HPDE6-E6E7 (cell line): ENCODE data around the gene SLC12A4.
"Not testable (repeated sequence)": the region's sequence is repeated elsewhere in the genome, so short reads cannot be mapped to it uniquely, and the experiment has no call there.

ENCODE experiments used
- DNase-seq: peaks from one replicate; pipeline ENCODE4 v3.0.0; 2011; ENCODE audit warnings: missing footprints; ENCODE audit errors: extremely low spot score

SLC12A4 gene

DNA sequence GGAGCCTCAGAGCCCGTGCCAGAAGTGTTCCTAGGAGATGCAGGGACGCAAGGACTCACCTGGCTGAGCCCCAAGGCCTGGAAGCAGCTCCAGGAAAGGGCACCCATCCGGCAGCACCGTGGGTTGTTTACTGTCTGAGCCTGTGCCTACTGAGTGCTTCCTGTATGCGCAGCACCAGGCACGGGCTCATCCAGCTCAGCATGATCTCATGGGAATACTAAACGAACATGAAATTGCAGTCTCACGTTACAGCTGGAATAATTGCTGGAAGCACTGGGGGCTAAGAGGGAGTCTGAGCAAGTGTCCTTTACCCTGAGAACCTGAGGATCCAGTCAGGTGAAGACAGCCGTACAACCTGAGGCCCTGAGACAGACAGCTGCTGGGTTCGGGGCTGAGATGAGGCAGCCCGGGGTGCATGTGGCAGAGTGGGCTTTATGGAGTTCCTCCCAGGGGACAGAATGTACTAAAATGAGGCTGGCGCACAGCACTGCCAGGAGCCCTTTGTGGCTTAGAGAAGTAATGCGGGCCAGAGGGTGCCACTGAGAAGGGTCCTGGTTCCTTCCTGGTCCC, 42.2 kb downstream of the SLC12A4 start:
- DNase-seq = no peak

DNA sequence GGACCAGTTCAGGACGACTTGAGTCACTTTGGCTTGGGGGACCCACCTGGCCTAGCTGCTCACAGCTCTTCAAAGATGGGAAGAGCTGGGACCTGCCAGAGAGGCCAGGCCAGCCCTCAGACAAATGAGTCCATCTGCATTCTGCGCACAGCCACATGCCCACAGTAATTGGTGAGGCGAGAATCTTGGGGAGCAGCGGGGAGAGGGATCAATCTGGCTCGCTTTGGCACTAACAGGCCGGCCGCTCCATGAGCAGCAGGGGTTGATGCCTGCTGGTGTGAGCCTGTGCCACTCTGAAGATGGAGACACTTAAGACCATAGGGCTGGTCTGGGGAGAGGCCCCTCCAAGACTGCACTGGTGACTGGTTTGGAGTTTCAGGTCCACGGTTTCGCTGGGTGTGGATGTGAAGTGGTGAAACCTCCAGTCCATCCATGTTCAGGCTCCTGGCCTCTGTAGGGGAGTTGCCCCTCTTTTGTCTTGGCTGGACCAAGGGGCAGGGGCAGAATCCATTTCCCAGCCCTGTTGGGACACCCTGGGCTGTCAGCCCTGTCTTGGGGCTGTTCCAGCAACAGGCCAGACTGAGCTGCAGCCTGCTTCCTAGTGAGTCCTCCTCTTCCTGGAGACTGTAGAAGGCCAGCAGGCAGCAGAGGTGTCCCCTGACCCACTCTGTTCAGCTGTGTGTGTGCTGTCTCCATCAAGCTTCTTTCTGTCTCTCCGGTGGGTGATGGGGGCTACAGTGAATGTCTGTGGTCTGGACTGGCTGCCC, 44.1 kb downstream of the SLC12A4 start:
- DNase-seq = no peak

DNA sequence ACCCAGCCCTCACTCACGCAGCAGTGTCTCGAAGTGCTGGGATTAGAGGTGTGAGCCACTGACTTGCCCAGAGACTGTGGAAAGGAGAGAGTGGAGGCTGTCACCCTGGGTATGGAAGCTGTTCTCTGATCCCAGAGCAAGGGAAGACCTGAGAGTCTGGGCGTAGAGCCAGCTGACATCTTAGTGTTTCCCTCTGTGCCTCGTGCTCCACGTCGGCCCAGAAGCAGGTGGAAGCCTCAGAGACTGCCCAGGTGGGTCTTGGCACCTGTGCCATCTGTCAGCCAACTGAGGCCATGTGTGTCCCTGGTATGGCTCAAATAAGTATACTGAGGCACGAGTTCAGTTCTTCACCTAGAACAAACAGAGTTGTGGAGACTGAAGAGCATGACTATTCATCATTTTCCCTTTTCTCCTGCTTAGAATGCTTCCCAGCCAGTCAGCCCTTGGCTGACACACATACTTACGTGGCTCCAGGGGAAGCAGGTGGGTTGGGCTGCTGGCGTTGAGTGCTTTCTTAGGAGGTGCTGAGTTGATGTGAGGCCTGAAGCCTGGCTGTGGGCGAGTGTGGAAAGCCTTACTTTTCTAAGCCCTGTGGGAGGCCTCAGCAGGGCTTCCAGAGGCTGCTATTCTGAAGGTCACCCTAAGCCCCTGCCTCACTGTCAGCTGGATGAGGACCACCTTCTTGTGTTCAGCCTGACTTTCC, 44.9 kb downstream of the SLC12A4 start:
- DNase-seq = no peak

GRCh38 chr16:67922740-67923139, 45.7 kb downstream of the SLC12A4 start:
- no peak for DNase-seq

DNA sequence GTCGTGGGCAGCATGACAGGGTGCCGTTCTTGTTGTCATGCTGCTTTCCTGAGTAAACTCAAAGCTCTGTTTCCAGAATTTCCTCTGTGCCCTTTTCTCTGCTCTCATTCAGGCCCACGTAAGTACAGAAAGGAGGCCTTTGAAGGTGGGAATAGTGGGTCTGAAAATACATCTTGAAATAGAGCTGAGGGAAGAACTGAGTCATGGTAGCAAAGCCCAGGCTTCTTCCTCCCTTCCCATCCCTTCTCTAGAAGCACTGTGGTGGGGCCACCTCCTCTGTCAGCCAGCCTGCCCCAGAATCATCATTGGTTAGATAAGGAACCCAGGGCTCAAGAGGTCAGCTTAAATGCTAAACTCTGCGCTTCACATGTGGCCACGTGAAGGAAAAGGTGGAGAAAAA, 46.2 kb downstream of the SLC12A4 start:
- DNase-seq = no peak

DNA sequence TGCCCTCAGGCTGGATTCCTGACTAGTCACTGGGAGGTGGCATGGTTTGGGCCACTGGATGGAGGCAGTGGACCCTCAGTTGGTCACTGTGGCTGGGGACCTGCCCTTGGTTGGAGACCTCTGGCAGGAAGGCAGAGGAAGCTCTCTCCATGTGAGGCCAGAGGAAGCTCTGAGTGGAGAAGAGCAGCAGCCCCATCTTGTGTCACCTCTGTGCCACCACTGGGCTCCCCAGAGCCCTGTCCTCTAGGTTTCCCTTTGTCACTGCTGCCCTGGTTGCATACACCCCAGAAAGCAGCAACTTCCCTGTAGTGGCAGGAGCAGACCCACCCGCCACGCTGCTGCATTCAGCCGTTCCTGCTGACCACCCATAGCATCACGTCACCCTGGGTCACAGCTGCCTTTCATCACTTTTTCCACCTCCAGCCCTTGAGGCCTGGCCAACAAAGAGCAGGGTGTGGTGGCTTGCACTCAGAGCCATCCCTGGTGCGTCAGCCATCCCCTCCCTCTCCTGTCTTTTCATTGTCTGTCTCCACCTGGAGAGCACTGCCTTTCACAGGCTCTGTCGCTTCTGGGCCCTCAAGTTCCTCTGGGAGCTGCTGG, 48.7 kb downstream of the SLC12A4 start:
- DNase-seq = no peak

DNA sequence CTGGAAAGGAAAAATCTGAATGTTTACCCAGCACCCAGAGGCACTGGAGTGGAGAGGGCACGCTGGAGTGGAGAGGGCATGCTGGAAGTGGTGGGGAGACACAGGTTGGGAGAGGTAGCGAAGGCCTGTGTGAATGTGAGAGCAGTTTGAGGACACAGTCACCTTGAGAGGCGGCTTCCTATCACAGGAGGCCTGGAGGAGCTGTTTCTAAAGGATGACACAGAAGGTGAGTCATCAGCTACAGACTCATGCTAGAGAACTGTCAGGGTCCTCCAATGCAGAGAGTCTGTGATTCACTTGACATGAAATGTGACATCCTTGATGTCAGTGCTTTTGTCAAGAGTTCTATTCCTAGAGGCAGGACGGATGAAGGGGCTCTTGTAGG, 50.6 kb downstream of the SLC12A4 start:
- DNase-seq = peak; percentile 97

- no peak for DNase-seq
Observed at GRCh38 chr16:67917140-67917851, 51.1 kb downstream of the SLC12A4 start.

GRCh38 chr16:67915831-67916723, 52.4 kb downstream of the SLC12A4 start:
- no peak for DNase-seq

GRCh38 chr16:67915496-67915769, 53.0 kb downstream of the SLC12A4 start:
- not testable (repeated sequence) for DNase-seq

GRCh38 chr16:67914758-67915495, 53.5 kb downstream of the SLC12A4 start:
- no peak for DNase-seq

GRCh38 chr16:67910158-67910557, 58.3 kb downstream of the SLC12A4 start:
- DNase-seq = peak; percentile 58

- DNase-seq = no peak
Observed at GRCh38 chr16:67909056-67909742, 59.2 kb downstream of the SLC12A4 start.

DNA sequence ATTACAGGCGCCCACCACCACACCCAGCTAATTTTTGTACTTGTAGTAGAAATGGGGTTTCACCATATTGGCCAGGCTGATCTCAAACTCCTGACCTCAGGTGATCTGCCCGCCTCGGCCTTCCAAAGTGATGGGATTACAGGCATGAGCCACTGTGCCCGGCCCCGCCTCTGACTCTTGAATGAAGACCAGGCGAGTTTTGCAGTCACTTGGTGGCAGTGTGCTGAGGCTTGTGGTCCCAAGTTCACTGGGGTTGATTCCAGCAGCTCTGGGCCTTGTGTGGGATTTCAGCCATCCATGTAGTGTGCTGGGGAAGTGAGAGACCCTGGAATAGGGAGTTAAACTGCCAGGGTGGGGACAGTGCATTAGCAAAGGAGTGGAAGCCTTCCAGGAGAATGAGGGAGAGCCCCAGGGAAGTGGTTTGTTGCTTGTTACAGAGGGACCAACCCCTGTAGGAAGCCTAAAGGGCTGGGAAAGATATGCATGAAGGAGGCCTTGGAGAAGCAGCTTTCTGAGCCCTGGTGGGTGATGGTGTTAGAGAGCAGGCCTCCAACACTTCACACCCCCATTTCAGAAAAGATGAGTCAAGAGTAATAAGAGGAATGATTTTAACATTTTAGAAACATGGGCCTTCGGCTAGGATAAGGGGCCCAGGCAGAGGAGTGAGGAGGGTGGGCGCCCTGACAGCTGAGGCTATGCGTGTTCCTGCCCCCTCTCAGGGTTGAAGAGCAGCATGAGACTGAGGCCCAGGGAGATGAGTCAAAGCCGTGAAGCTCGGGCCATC, 60.8 kb downstream of the SLC12A4 start:
- no peak for DNase-seq

GRCh38 chr16:67902831-67903230, 65.6 kb downstream of the SLC12A4 start:
- no peak for DNase-seq

- DNase-seq = no peak
Observed at GRCh38 chr16:67901734-67902133, 66.7 kb downstream of the SLC12A4 start.

DNA sequence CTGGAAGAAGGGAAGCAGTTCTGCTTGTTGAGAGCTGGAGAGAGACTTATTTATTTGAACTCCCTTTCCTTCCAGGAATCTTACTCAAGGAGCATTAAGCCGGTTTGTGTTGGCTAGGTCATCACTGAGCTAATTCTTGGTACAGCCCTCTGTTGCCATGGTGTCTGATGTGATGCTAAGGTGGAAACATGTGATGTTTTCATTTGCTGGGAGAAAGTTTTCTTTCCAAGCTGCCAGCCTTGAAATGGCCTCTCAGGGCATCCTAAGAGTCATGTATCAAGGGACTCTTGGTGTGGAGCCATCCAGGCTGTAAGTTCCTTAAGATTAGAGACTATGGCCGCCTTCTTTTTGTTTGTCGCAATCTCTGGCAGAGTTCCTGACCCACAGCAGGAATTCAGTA, 71.2 kb downstream of the SLC12A4 start:
- no peak for DNase-seq

GRCh38 chr16:67893743-67894399, 74.6 kb downstream of the SLC12A4 start:
- no peak for DNase-seq
